Neuronal stem cell (in vitro differentiated cells): ENCODE data around the gene MUSTN1. TPM values are rescaled to one million over a fixed set of nuclear protein-coding genes. Genes with fewer than 3 reads are reported as not detected.

Experiments
- DNase-seq: peaks from one replicate; pipeline ENCODE4 v3.0.0-alpha.2; 2013; ENCODE audit warnings: low spot score
- H2AFZ ChIP-seq: one replicate; pipeline ENCODE4 v1.6.1; 2013; ENCODE audit warnings: mild to moderate bottlenecking, low read length, inconsistent platforms
- H2AK5ac ChIP-seq: 2 replicates; pipeline ENCODE4 v1.6.1; 2013; ENCODE audit warnings: low read depth, mild to moderate bottlenecking, inconsistent platforms, low read length, moderate library complexity, mixed read lengths
- H2BK120ac ChIP-seq: 2 replicates; pipeline ENCODE4 v1.6.1; 2013; ENCODE audit warnings: low read depth, mild to moderate bottlenecking, inconsistent platforms, low read length, moderate library complexity, mixed read lengths
- H2BK12ac ChIP-seq: one replicate; pipeline ENCODE4 v1.6.1; 2013; ENCODE audit warnings: low read length, inconsistent platforms
- H2BK15ac ChIP-seq: 2 replicates; pipeline ENCODE4 v1.6.1; 2013; ENCODE audit warnings: mild to moderate bottlenecking, low read length, inconsistent platforms, mixed read lengths
- H2BK5ac ChIP-seq: one replicate; pipeline ENCODE4 v1.6.1; 2013; ENCODE audit warnings: inconsistent platforms, mild to moderate bottlenecking, low read length, moderate library complexity
- H3K14ac ChIP-seq: one replicate; pipeline ENCODE4 v1.6.1; 2013; ENCODE audit warnings: low read length, inconsistent platforms
- H3K18ac ChIP-seq: 2 replicates; pipeline ENCODE4 v1.6.1; 2013; ENCODE audit warnings: low read length, inconsistent platforms
- H3K23ac ChIP-seq: 2 replicates; pipeline ENCODE4 v1.6.1; 2013; ENCODE audit warnings: low read depth, mild to moderate bottlenecking, mixed read lengths, low read length, inconsistent platforms; ENCODE audit not compliant: poor library complexity
- H3K27ac ChIP-seq: replicated peaks from 3 replicates; pipeline ENCODE4 v1.5.1; 2013; ENCODE audit warnings: low read length, inconsistent platforms
- H3K27me3 ChIP-seq, 3 experiments: 2 replicates each; pipeline ENCODE4 v1.6.1; 2013; ENCODE audit warnings: low read length in 3 of 3, mild to moderate bottlenecking in 2 of 3, inconsistent platforms in 1 of 3, low read depth in 1 of 3, mixed read lengths in 1 of 3, moderate library complexity in 1 of 3; ENCODE audit not compliant: control insufficient read depth in 3 of 3, insufficient read depth in 3 of 3
- H3K36me3 ChIP-seq, 2 donors: replicated peaks in 1 of 2; 2 replicates each; pipeline ENCODE4 v1.6.1; 2013; ENCODE audit warnings: low read length in 2 of 2; ENCODE audit not compliant: control insufficient read depth in 2 of 2, insufficient read depth in 2 of 2
- H3K4ac ChIP-seq: 2 replicates; pipeline ENCODE4 v1.6.1; 2013; ENCODE audit warnings: inconsistent platforms, mild to moderate bottlenecking, low read length, moderate library complexity
- H3K4me1 ChIP-seq, 2 donors: 1 replicate in 1 of 2; 2 replicates in 1 of 2; pipeline ENCODE4 v1.6.1; 2013; ENCODE audit warnings: low read length in 2 of 2, low read depth in 1 of 2; ENCODE audit not compliant: control insufficient read depth in 2 of 2, insufficient read depth in 1 of 2
- H3K4me2 ChIP-seq: one replicate; pipeline ENCODE4 v1.6.1; 2013; ENCODE audit warnings: mild to moderate bottlenecking, low read length, inconsistent platforms; ENCODE audit not compliant: insufficient read depth, poor library complexity, severe bottlenecking
- H3K4me3 ChIP-seq, 2 donors: 2 replicates each; pipeline ENCODE4 v1.5.1; 2013; ENCODE audit warnings: low read length in 2 of 2, mild to moderate bottlenecking in 2 of 2, inconsistent platforms in 1 of 2, moderate library complexity in 1 of 2
- H3K79me1 ChIP-seq: one replicate; pipeline ENCODE4 v1.6.1; 2013; ENCODE audit warnings: low read depth, mild to moderate bottlenecking, inconsistent platforms, low read length, moderate library complexity
- H3K9ac ChIP-seq: one replicate; pipeline ENCODE4 v1.6.1; 2013; ENCODE audit warnings: mild to moderate bottlenecking, low read depth, low read length, inconsistent platforms; ENCODE audit not compliant: poor library complexity
- H3K9me3 ChIP-seq, 2 donors: replicated peaks in 1 of 2; 2 replicates each; pipeline versions ENCODE3 to v1.6.1; 2013; ENCODE audit warnings: low read length in 2 of 2, mild to moderate bottlenecking in 2 of 2, inconsistent platforms in 1 of 2, low read depth in 1 of 2, mixed read lengths in 1 of 2, moderate library complexity in 1 of 2; ENCODE audit not compliant: control insufficient read depth in 2 of 2, insufficient read depth in 1 of 2
- H4K8ac ChIP-seq: one replicate; pipeline ENCODE4 v1.6.1; 2013; ENCODE audit warnings: low read depth, mild to moderate bottlenecking, inconsistent platforms, low read length, moderate library complexity
- H4K91ac ChIP-seq: one replicate; pipeline ENCODE4 v1.6.1; 2013; ENCODE audit warnings: low read length, low read depth, mild to moderate bottlenecking, inconsistent platforms; ENCODE audit not compliant: poor library complexity
- WGBS, 2 donors: extraction: QIAGEN DNeasy Blood & Tissue Kit; methylation state at CpG; one replicate each; pipeline ENCODE4 v1.1.7; 2013; ENCODE audit warnings: missing lambda C conversion rate in 2 of 2, mixed read lengths in 1 of 2; ENCODE audit not compliant: insufficient read length in 2 of 2, insufficient replicate concordance in 1 of 2; ENCODE audit errors: extremely low coverage in 2 of 2; 5-methylcytosine and 5-hydroxymethylcytosine counted together
- small RNA-seq: library from polyadenylated mRNA; stranded (forward); fragments of <200 nt; extraction: miRNeasy Mini kit (QIAGEN cat#:217004); gene quantifications from one replicate; pipeline ENCODE3, GENCODE V24; 2013; ENCODE audit not compliant: insufficient read depth

Gene MUSTN1

DNA sequence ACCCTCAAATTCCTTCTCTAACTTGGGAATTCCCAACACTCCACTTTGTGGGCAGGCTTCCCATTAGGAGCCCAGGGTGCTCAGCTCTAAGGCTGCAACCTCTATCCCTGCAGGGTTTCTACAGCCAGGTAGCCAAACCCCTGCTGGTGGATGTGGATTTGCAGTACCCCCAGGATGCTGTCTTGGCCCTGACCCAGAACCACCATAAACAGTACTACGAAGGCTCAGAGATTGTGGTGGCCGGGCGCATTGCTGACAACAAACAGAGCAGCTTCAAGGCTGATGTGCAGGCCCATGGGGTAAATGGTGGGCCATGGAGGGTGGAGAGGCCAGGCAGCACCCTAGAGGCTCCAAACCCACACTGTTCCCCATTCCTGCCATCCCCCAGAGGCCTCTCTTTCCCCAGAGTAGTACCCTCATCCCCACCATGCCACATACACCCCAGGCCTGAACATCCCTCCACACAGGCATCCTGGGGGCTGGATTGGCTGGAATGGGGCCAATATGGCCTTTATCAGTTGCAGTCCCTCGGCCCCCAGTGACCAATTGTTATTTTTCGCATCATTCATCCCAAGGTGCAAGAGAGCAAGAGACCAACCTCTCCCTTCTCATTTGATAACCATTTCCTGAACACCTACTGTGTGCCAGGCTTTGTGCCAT is 49.8 kb downstream of the MUSTN1 start:
- no peak for DNase-seq
- H3K4me2 ChIP-seq = no peak overlapping the region
- H2BK120ac ChIP-seq = no peak overlapping the region
- no peak overlapping the region for H3K9ac ChIP-seq
- H3K4me3 ChIP-seq = no peak overlapping the region
- WGBS, 2 donors = no CpG with 5 or more reads among the region's 5 CpGs
- no peak overlapping the region for H3K4ac ChIP-seq
- H3K79me1 ChIP-seq = no peaks in the 10 kb centered on the region
- H4K91ac ChIP-seq = no peak overlapping the region
- H3K36me3 ChIP-seq = no peaks in the 10 kb centered on the region
- no peak overlapping the region for H3K23ac ChIP-seq
- peak overlapping the region; percentile 9 for H2AK5ac ChIP-seq
- H3K14ac ChIP-seq = no peak overlapping the region
- peaks cover 0 to 3% of the 10 kb centered on the region in 2 donors for H3K4me1 ChIP-seq
- peaks cover 0 to 18% (median 0%) of the 10 kb centered on the region in 3 experiments for H3K27me3 ChIP-seq
- no peak overlapping the region for H2AFZ ChIP-seq
- H3K18ac ChIP-seq = no peak overlapping the region
- no peaks in the 10 kb centered on the region for H3K9me3 ChIP-seq
- no peak overlapping the region for H2BK15ac ChIP-seq
- H3K27ac ChIP-seq = no peak overlapping the region
- no peak overlapping the region for H4K8ac ChIP-seq
- H2BK5ac ChIP-seq = no peak overlapping the region
- no peak overlapping the region for H2BK12ac ChIP-seq

DNA sequence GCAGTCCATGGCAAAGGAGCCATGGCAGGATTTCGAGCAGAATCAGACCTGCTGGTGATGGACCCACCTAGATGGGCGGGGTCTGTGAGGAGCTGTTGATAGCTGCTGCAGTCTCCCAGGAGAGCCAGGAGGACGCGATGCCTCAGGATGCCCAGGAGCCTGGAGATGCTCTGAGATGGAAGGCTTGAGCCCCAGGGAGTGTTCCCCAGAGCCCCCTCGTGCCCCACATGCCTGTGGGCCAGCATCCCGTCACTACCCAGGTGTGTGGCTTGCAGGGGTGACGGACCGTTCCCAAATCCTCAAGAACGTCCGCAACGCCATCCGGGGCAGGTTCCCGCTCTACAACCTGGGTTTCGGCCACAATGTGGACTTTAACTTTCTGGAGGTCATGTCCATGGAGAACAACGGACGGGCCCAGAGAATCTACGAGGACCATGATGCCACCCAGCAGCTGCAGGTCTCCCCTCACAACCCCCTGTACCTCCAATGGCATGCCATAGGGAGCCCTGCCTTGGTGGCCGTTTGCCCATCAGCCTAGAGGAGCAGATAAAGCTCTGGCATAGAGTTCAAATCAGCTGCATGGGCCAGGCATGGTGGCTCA is 50.7 kb downstream of the MUSTN1 start:
- Histone ChIP-seq H2BK15ac (no peak overlapping the region), H2AK5ac (no peak overlapping the region), H4K91ac (no peak overlapping the region), H3K18ac (no peak overlapping the region), H3K9ac (no peak overlapping the region), H3K9me3 (no peaks in the 10 kb centered on the region), H2AFZ (no peak overlapping the region), H3K27me3 (peaks cover 0 to 23% (median 0%) of the 10 kb centered on the region in 3 experiments), H3K79me1 (no peaks in the 10 kb centered on the region), H3K4me1 (peaks cover 0 to 3% of the 10 kb centered on the region in 2 donors), H2BK120ac (no peak overlapping the region), H3K4ac (no peak overlapping the region), H3K23ac (peak overlapping the region; percentile 18), H3K36me3 (no peaks in the 10 kb centered on the region), H3K14ac (no peak overlapping the region), H4K8ac (no peak overlapping the region), H2BK12ac (no peak overlapping the region), H3K4me2 (no peak overlapping the region), H3K4me3 (no peak overlapping the region), H2BK5ac (no peak overlapping the region), H3K27ac (no peak overlapping the region)
- no peak for DNase-seq
- no CpG with 5 or more reads among the region's 18 CpGs for WGBS, 2 donors

DNA sequence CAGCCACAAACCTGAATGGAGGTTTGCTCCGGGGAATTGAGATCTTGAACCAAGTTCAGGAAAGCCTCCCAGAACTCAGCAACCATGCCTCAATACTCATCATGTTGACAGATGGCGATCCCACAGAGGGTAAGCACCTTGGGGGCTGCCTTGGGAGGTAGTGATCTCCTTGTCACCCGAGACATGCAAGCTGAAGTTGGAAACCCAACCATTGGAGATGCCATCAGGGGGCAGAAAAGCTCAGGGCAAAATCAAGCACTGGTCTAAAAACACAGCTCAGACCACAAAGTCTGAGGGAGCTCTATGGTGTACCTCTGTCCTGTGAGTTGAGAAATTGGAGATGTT is 51.6 kb downstream of the MUSTN1 start:
- Histone ChIP-seq H3K23ac (no peak overlapping the region), H3K18ac (no peak overlapping the region), H2AFZ (no peak overlapping the region), H2BK15ac (no peak overlapping the region), H3K27ac (no peak overlapping the region), H3K9ac (no peak overlapping the region), H3K4me1 (no peaks in the 10 kb centered on the region), H2BK5ac (no peak overlapping the region), H4K91ac (no peak overlapping the region), H3K4ac (no peak overlapping the region), H2BK120ac (no peak overlapping the region), H3K4me3 (no peak overlapping the region), H3K27me3 (peaks cover 0 to 31% (median 0%) of the 10 kb centered on the region in 3 experiments), H3K14ac (no peak overlapping the region), H3K79me1 (no peaks in the 10 kb centered on the region), H3K4me2 (no peak overlapping the region), H2AK5ac (no peak overlapping the region), H3K36me3 (no peaks in the 10 kb centered on the region), H4K8ac (no peak overlapping the region), H2BK12ac (no peak overlapping the region), H3K9me3 (no peaks in the 10 kb centered on the region)
- no peak for DNase-seq
- WGBS, 2 donors = no CpG with 5 or more reads among the region's 3 CpGs

Small RNA genes within 50 kb of the gene (small RNA-seq; reads per million reads assigned to genes)
- gene MIR8064 = not detected
- not detected for gene MUSTN1
